Measurements from ENCODE around the gene ATL1.

Gene ATL1
- long read RNA-seq, donor 1, result 0 reads
- long read RNA-seq, donor 2, result 0 reads
- long read RNA-seq, donor 3, partial matches to known transcripts, result 0 of 5 reads
- long read RNA-seq, donor 3, other reads (novel, unspliced or antisense), result 5 of 5 reads
- long read RNA-seq, donor 4, result 0 reads
- long read RNA-seq, donor 5, result 0 reads
- long read RNA-seq, donor 6, result 0 reads
- long read RNA-seq, donor 7, result 0 reads
- long read RNA-seq, donor 8, result 0 reads

DNA sequence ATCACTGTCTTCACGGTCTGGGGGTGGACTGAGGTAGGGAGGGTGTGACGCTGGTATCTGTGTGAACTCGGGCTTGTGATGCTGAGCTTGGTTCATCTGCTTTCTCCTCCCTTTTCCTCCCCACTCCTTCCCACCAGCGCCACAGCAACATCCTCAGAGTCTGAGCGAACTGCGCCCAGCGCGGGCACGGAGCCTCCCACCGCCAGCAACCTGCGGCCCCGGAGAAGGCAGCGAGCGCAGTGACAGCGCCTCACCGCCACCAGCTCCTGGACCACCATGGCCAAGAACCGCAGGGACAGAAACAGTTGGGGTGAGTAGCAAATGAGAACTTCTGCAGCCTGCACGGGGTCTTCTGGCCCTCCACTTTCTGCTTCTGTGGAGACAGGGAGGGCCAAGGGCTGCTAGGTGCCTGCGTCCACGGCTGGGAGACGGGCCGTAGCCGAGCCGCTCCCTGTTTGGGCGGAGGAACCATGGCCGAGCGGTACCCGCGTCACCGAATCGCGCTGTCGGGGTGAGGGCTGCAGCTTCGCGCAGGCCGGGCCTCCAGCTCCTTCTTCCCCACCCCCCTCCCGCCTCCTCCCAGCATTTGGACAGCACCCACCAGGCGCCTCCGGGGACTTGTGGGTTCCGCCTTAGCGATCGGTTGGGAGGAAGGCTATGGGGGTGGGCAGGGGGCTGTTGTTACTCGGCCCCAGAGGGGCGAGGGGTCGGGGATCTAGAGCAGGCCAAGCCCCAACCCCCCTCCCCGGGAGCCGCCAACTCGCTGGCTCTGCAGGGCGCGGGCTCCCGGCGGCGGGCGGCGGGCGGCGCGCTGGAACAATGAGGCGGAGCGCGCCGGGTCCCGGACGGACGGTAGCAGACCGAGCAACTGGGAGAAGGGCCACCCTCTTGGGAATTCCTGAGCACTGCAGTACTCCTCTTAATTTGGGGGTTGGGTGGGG is at the start of gene ATL1:
TSS of gene ATL1 (plus strand) at position 156 of the 941 bp plus-strand sequence. CDS start at position 277, 121 bp downstream.
- peak; percentile 88 for DNase-seq

DNA sequence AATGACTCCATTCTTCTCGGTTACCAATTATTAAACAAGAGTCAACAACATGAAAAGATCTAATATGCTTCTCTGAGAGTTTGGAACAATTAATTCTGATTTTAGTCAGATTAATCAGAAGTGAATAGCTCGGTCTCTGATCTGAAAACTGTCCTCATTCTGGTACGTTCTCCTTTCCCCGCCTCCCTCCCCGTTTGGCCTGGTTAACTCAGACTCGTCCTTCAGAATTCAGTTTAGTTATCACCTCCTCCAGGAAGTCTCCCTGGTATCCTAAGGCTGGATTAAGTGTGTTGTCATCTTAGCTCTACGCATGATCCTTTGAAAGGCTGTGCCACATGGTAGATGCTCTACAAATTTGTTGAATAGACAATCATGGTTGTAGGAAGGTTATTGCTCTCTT is 49.8 kb upstream of the ATL1 start:
- DNase-seq, result no peak

DNA sequence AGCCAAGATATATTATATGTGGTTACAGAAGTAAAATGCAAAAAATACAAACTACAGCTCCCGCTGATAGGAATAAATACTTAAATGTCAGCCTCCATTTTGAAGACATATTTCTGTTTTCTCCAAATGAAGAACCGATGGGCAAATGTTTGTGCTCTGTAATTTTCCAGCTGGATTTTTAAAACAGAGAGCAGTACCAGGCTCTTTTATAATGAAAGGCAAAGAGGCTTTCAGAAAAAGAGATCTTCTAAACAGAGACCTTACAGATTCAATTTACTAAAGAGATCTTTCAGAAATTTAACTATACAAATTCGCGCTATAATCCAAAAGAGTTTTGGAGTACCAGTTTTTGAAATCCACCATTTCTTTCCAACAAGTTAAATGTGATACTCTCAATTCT is 47.5 kb upstream of the ATL1 start:
- no peak for DNase-seq

DNA sequence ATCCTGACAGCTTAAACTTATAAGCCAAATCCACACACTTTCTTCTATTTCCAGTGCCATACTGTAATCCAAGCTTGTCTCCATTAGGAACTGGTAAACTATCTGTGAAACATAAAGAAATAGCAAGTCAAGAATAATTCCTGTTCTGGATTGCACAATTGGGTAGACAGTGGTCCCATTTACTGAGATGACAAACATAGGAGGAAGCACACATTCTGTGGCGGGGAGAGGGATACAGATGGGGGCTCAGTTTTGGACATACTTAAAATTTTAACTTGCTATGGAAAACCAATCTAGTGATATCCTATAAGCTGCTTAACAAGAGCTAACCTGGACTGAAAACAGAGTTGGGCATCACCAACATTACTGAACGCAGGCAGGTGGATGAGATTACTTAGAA is 43.9 kb upstream of the ATL1 start:
- DNase-seq, result no peak

DNA sequence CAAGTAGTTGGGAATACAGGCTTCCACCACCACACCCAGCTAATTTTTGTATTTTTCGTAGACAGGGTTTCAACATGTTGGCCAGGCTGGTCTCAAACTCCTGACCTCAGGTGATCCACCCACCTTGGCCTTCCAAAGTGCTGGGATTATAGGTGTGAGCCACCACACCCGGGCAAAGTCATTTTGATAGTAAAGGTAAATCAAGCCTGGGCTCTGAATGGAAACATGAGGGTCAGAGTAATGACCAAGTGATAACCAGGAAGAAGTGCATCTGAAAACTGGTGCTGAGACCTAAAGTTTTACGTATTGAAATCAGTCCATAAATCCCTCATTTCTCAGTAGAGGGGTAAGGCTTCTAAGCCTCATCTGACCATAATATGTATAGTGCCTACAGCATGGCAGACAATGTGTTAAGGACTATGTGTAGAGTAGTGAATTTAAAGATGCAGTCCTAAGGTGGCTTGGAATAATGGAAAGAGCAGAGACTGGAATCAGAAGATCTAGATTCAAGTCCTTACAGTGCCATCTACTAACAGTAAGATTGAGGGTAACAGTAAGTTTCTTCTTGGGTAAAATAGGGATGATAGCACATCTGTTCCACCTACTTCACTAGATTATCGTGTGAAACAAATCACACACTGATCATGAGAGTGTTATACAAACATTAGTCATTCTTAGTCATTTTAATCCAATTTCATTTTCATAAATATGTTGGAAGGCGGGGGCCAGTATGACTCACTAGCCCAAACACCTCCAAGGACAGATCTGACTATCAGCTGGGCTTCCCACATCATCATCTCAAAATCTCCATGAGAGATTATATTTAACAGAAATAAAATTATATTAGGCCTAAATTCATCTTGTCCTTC is 38.8 kb upstream of the ATL1 start:
- no peak for DNase-seq

DNA sequence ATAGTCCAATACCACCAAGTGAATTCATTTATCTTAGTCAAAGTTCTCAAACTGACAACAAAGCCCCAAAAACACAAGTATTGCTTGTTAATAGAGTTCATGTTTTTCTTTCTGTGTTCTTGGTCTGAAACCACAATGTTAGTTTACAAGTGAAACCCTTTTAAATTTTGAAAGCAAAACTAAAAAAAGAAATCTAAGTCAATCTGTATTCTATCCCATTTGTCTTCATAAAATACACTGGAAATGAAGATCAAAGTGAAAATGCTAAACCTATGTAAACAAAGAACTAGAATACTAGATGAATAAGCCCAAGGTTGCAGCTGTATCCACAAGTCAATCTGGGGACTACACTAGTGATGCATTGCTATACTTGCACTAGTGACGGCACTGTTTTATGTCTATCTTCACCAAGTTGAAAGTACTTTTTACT is 38.0 kb upstream of the ATL1 start:
- no peak for DNase-seq

DNA sequence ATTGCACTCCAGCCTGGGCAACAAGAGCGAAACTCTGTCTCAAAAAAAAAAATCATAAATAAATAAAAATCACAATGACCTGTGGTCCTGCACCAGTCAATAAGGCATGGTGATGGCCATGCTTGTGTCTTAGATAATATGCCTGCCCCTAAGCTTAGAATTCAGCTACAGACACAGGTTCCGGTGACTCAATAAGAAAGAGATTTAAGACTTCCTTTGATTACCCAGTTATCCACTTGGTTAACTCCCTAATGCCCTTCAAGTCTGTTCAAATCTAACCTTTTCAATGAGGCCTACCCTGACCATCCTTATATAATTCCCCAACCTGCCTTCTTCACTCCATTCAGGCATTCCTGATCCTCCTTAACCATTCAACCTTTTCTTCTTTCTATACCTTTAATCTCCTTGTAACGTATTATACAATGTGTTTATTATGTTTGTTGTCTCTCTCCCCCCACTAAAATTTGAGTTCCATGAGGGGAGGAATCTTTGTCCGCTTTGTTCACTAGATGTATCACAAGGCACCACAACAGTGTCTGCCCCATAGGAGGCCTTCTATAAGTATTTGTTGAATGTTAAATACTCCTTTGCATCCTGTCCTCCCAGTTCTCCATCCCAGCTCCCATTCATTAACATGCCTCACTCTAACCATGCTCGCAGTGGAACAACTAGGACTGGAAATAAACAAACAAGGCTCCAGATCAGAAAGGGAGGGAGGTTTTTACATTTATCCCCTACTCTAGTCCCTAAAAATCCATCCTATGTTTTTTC is 36.5 kb upstream of the ATL1 start:
- no peak for DNase-seq

DNA sequence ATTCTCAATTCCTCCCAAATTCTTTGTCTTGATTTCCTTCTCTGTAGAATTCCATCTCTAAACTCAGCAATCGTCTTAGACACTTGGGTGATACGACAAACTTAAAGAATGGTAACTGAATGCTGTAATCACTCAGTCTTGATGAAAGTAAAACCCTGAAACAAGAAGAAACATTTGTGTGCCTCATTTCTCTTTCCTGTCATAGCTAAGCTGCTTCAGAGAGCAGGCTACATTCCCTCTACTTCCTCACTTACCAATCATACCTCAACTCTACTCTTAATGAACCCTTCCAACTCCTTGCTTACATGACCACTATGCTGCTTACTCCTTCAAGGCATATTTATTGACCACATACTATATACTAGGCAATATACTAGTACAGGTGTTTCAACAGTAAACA is 35.9 kb upstream of the ATL1 start:
- no peak for DNase-seq

DNA sequence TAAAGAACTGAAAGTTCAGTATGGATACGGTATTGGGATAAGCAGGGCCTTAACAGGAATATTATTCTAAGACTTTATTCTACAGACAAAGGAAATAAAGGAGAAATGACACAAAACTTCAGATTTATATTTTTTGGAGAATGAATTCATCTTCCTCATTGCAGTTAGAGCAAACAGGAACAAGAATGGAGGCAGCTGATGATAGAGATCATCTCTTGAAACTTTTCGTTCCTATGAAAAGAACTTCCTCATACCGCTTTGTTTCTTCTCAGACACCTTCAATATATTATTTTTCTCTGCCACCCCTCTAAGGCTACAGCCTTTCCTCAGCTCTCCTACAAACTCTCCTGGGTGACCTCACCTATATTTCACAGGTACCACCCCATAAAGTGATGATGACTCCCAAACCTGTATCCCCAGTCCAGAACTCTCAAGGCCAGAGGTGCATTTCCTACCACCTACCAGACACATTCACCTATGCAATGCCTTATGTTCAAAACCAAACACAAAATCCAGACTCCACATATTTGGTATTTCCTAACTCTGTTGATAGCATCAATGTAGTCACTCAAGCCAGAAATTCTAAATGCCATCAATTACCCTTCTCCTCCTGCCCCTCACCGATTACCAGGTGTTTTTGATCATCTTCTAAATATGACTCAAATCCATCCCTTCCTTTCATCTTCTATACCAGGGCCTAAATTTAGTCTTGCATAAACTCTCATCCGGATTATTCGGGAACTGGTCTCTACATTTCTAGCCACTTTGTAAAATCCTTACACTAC is 35.0 kb upstream of the ATL1 start:
- no peak for DNase-seq

DNA sequence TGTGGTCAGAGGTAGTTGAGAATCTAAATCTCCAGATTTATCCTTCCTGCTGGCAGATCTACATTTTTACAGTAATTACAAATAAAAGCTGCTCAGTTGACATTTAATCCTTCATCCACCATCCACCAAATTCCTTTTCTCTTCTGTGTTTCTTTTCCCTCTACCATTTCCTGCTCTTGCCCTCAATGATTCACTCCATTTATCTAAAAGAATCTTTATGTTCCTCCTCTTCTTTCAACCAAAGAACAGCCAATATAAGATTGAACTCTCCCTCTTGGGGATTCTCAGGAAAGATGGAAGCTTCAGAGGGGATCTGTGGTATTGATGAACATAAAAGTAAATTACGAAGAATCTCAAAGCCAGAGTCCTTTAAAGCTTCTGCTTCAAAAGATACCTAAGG is 31.9 kb upstream of the ATL1 start:
- DNase-seq, result no peak

DNA sequence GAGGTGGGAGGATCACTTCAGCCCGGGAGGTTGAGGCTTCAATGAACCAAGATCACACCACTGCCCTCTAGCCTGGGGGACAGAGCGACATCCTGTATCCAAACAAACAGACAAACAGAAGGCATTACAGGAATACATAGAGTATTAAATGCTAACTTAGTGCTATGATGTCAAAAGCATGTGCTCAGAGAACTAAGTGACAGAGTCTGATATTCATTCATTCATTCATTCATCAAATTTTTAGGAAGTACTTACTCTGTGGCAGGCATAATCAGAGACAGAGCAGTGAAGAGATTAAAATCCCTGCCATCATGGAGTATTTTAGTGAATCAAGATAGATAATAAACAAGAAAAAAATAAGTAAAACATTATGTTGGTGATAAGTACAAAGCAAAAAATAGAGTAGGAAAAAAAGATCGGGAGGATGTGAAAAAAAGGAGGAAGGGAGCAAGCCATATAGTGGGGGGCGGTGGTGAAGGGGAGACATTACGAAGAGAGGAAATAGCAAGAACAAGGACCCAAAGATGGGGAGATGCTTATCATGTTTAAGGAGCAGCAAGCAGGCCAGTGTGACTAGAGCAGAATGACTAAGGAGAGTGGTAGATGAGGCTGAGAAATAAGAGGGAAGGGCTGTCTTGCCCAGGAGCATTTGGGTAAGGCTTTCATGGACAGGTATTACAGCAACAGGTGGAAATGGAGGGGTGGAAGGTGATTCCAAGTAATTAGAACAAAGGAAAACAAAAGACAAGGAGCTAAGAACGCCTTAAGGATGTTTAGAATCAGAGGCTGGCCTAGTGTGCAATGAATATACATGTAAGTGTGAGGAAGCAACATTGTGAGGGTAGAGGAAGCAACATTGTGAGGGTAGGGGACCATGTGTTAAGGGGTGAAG is 30.4 kb upstream of the ATL1 start:
- DNase-seq, result no peak

DNA sequence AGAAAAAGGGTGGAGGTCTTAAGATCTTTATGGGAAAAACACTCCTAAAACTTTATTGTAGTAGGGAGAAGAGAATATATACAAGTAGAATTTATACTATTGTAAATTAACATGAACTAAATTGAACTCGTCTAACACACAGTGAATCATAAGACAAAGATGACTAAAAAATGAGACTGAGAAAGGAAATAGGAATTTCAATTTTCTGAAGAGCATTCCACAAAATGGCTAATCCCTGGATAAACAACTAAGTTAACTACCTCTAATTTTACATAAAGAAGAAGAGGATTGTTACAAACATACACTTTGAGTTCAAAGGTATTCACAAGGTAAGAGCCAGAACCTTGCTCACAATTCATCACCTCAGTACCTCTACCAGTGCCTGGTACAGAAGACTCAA is 29.6 kb upstream of the ATL1 start:
- no peak for DNase-seq

DNA sequence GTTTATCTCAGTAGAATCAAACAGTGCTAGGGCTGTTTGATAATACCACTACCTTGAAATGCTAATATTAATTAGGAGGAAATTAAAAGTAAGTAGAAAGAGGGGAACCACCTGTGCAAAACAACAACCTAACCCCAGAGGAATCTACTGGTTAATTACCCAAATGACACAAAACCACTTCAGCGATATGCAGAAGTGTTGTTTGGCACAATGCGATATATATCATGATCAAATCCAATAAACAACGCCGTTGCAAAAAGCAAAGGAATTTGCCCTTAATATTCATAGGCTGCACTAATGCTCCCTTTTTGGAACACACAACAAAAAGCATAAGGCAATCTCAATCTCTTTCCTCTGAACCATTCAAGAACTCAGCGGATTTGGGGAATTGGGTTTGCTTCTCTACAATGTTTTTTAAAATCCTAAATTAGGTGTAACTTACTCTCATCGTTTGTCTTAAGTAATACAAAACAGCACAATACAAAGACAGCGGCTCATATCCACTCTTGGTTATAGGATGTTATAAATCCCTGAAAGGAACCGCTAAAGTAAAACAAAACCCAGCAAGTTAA is 29.1 kb upstream of the ATL1 start:
- peak; percentile 12 for DNase-seq

DNA sequence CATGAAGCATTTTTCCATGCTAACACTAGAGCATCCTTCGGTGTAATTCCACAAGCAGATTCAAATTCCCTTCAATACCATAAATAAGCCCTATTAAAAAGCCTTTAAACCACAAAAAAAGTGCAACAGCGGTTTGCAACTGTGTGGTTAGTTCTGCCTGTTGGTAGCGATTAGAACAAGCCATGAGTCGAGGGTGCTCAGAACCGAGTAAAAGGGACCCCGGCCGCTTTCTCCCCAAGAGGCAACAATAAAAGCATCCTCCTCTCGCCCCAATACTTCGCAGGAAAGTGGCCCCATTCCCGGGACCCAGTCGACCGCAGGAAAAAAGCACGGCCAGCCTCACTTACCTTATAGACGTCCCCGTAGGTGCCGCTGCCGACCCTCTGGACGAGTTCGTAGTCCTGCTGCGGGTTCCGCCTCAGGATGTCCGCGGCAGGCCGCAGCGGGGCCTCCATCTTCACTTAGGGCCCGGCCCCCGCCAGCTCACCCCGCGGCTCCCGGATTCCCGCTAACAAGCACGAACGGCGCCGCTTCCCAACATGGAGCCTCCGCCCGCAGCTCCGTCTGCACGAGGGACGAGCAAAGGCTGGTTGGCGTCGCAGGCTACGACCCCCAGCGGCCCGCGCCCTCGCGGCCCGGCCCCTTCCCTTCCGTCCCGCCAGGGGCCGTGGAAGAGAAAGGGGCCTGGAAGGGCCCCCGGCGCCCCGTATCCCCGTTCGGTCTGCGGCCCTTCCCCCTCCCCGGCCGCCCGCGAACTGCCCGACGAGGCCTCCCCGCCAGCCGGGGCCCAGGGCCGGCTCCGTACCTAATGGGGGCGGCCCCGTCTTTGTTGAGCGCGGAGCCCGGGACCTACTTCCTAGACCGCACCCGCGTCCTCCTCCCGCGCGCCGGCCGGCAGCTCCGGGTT is 28.1 kb upstream of the ATL1 start:
- DNase-seq, result peak; percentile 90

DNA sequence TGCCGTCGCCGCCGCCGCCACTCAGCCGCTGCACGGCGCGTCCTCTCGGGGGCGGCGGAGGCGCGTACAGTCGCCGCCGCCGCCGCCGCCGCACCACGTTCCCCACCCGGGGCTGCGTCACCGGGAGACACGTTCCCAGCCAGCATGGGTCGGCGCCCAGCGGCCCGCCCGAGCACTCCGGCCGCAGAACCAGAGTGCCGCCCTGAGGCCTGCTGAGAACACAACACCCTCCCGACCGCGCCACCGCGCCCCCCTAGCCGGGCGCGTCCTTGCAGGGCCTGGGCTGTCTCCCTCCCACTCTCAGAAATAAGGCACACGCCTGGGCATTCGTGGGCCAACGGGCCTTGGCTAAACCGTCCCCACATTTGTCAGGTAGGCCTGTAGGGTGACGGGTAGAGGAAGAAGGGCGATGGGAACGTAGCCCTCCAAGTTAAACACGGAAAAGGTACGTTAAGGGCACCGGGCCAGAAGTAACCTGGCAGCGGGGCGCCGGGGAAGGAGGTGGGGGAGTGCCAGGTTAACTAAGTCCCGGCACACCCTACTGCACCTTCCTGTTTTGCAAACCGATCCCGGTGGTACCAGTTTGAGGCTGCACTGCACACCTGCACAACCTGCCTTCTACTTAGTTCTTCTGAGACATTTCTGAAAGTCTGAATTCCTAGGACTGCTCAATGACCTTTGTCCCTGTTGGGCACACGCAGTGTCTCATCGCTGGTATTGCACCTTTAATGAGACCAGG is 27.3 kb upstream of the ATL1 start, which contains the start of gene MAP4K5:
TSS of gene MAP4K5 (minus strand) at position 68 of the 739 bp plus-strand sequence. CDS start 520 bp downstream, outside the sequence.
- DNase-seq, result peak; percentile 87

DNA sequence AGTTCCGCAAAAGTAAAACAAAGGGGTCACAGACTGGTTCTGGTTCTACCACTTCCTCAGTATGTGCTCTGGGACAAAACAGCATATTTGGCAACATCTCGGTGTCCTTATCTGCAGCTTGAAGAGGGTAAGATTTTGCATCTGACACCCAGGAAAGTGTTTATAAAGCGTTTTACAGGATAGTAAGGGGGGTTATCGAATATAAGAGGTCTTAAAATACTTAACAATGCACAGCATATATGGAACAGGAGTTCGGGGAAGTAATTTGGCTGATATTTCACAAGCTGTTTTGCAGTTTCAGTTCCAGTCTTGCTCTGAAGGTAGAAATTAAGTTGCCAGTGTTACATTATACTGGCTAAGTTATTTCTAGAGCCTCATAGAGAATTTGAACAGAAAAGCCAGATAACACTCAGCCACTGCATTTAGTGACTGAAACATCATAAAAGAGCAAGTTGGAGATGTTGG is 26.7 kb upstream of the ATL1 start:
- no peak for DNase-seq

DNA sequence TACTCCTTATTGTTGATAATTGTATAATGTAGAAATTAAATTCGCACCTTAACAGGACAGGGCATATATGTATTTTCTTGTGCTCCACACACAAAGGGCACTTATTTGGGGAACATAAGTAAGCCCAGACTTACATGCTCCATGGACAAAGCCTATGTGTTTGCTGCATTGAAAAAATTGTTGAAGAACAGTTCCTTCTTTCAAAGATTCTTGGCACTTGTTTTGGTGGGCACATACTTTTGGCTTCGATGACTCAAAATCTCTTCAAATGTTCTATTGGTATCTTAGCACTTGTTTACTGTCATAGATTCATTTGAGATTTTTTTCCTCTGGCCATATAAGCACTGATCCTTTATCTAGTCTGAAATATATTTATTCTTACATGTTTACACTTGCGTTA is 26.1 kb upstream of the ATL1 start:
- DNase-seq, result no peak

DNA sequence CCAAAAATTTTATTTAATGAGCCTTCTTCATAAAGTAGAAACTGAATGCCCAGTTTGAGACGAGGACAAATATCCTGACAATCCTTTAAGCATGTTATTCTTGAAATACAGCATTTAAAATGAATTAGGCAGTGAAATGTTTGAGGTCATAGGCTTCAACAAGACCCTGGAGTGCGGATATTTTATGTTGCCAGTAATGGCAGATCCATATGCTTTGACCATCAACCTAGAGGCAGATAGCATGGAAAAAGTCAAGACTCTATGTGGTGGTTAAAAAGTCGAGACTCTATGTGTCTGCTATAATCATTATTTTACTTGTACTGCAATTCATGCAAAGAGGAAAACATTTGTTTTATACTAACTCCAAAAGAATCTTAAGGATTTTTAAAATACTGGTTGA is 25.5 kb upstream of the ATL1 start:
- DNase-seq, result no peak

Data from right kidney (tissue), 9 donors.